Lung microvascular endothelial cell (primary cell): Measurements from ENCODE around the gene COL1A1. TPM values are rescaled to one million over a fixed set of nuclear protein-coding genes. Genes with fewer than 3 reads are reported as not detected.

Source experiments
- DNase-seq, 2 donors: peaks; one replicate each; pipeline versions ENCODE4 v3.0.0 to v3.0.0-alpha.2; 2010; ENCODE audit warnings: low read depth in 2 of 2
- total RNA-seq: library from RNA; depleted of rRNA; stranded (reverse); fragments of >200 nt; gene quantifications from 2 replicates; pipeline ENCODE4 v1.2.1, GENCODE V29; 2014

The COL1A1 gene
- 7.2 and 12.5 TPM in 2 replicates for total RNA-seq

DNA sequence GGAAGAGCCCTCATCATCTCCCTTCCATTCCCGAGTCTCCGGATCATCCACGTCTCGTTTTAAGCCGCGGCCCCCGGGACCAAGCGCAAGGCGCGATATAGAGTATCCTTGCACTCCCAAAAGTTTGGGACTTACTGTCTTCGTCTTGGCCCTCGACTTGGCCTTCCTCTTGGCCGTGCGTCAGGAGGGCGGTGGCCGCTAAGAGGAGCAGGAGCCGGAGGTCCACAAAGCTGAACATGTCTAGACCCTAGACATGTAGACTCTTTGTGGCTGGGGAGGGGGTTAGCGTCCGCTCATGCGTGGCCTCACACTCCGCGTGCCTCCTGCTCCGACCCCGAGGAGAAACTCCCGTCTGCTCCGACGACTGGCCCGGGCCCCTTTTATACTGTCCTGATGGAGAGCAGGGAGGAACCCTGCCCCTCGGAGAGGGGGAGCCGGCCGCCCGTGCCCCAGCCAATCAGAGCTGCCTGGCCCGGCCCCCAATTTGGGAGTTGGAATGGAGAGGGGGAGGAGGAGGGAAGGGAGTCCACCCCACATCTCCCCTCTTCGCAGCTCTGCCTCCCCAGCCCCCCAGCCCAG, at the start of gene COL1A1:
Gene COL1A1 (minus strand): TSS at position 356 of the 579 bp plus-strand sequence. CDS start 118 bp downstream, at position 238.
- no peak for DNase-seq

DNA sequence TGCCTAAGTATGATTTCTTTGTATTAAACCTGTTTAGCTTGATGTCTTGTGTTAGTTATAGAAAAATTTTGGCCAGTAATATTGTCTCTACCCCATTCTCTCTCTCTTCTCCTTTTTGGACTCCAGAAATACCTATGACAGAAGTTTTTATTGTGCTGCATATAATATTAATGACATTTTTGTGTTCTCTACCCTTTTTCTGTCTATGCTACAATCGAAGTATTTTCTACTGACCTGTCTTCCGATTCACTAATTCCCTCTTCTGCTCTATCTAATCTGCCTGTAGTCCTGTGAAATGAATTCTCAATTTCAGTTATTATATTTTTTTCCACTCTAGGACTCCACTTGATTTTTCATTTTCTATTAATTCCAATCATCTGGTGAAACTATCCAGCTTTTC, 46.8 kb upstream of the COL1A1 start:
- DNase-seq = no peak

DNA sequence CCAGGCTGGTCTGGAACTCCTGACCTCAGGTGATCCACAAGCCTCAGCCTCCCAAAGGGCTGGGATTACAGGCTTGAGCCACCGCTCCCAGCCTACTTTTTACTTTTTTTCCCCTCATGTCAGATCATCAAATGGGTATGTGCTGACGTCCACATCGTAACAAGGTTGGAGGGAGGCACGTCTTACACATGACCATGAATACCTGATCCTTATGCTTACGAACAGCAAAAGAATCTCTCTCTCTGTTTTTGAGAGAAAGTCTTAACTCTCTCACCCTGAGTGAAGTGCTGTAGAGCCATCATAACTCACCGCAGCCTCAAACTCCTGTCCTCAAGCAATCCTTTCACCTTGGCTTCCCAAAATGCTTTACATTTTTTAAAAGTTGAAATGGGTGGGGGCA, 43.3 kb upstream of the COL1A1 start:
- no peak for DNase-seq

DNA sequence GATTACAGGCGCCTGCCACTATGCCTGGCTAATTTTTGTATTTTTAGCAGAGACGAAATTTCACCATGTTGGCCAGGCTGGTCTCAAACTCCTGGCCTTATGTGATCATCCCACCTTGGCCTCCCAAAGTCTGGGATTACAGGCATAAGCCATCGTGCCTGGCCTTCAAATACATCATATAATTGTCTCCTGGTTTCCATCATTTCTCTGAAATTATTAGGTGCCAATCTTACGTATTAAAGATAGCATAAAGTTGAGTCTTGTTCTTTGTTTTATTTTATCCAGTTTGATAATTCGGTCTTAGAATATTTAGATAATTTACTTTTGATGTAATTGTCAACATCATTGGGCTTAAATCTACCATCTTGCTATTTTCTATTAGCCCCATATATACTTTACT, 40.0 kb upstream of the COL1A1 start:
- no peak for DNase-seq

DNA sequence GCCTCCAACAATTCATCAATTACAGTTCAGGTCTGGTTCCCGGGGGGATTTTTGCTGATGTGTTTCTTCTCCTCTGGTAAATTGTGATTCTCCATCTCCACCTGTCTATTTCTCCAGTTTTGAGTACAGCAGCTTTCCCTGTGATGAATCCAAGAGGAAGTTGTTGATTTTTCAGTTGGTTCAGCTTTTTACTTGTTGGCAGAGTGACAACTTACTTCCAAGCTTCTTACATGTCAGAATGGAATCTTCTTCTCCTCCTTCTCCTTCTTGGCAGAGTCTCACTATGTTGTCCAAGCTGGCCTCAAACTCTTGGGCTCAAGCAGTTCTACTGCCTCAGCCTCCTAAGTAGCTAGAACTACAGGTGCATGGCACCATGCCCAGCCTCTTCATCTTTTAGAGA, 39.4 kb upstream of the COL1A1 start:
- no peak for DNase-seq

DNA sequence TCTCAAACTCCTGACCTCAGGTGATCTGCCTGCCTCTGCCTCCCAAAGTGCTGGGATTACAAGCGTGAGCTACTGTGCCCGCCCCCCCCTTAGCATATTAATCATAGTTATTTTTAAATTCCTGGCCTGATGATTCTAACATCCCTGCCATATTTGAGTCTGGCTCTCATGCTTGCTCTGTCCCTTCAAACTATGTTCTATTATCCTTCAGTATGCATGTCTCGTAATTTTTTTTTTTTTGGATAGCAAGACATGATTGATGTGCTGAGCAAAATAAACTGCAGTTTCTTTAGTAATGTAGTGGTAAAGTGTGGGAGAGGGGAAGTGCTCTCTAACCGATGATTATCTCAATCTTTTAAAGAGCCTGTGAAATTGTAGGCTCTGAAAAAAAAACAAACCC, 38.5 kb upstream of the COL1A1 start:
- DNase-seq = no peak

DNA sequence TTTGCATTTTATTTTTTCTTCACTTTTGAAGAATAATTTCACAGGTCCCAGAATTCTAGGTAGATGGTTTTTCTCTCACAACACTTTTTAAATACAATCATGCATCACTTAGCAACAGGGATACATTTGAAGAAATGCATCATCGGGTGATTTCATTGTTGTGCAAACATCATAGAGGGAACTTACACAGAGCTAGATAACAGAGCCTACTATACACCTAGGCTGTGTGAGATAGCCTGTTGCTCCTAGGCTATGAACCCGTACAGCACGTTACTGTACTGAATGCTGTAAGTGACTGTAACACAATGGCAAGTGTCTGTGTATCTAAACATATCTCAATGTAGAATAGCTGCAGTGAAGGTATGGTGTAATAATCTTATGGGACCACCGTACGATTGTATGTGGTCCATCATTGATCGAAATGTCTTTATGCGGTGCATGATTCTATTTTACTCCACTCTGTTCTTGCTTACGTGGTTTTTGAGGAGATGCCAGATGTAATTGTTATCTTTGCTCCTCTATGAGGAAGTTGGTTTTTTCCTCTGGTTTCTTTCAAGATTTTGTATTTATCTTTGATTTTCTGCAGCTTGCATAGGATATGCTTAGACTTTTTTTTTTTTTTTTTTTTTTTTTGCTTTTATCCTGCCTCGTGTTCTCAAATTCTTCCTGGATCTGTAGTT, 37.3 kb upstream of the COL1A1 start:
- DNase-seq = no peak

DNA sequence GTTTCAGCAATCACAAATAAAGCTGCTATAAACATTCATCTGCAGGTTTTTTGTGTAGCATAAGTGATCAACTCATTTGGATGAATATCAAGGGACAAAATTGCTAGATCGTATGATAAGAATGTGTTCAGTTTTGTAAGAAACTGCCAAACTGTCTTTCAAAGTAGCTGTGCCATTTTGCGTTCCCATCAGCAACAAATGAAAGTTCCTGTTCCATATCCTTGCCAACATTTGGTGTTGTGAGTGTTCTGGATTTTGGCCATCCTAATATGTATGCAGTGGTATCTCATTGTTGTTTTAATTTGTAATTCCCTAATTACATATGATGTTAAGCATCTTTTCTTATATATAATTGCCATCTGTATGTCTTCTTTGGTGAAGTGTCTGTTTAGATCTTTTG, 36.5 kb upstream of the COL1A1 start:
- DNase-seq = no peak

DNA sequence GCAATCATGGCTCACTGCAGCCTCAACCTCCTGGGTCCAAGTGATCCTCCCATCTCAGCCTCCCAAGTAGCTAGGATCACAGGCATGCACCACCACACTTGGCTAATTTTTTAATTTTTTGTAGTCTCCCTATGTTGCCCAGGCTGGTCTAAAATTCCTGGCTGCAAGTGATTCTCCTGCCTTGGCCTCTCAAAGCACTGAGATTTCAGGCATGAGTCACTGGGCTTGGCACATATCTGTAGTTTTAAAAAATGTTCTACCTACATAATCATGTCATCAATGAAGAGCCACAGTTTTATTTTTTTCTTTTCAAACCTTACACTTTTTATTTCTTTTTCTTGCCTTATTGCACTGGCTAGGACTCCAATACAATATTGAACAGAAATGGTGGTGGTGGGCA, 33.1 kb upstream of the COL1A1 start:
- DNase-seq = no peak

DNA sequence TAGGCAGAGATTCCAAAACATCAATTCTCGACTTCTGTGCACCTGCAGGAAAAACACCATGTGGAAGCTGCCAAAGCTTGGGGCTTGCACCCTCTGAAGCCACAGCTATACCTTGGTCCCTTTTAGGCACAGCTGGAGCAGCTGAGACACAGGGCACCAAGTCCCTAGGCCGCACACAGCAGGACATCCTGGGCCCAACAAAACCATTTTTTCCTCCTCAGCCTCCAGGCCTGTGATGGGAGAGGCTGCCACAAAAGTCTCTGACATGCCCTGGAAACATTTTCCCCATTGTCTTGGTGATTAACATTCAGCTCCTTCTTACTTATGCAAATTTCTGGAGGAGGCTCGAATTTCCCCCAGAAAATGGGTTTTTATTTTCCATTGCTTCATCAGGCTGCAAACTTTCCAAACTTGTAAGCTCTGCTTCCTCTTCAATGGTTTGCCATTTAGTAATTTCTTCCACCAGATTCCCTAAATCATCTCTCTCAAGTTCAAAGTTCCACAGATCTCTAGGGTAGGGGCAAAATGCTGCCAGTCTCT, 24.3 kb upstream of the COL1A1 start:
- DNase-seq = no peak

DNA sequence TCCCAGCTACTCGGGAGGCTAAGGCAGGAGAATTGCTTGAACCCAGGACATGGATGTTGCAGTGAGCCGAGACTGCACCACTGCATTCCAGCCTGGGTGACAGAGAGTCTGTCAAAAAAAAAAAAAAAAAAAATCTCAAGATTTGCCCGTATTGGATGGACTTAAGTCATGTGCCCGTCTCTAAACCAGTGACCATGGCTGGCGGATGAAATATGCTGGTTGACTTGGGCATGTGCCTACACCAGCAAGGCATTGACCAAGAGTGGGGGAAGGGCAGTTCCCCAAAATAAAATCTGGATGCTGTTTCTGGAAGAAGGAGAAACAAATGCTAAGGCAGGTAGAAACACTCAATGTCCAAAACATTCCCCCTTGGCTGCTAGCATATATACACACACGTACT, 21.5 kb upstream of the COL1A1 start:
- DNase-seq = no peak

DNA sequence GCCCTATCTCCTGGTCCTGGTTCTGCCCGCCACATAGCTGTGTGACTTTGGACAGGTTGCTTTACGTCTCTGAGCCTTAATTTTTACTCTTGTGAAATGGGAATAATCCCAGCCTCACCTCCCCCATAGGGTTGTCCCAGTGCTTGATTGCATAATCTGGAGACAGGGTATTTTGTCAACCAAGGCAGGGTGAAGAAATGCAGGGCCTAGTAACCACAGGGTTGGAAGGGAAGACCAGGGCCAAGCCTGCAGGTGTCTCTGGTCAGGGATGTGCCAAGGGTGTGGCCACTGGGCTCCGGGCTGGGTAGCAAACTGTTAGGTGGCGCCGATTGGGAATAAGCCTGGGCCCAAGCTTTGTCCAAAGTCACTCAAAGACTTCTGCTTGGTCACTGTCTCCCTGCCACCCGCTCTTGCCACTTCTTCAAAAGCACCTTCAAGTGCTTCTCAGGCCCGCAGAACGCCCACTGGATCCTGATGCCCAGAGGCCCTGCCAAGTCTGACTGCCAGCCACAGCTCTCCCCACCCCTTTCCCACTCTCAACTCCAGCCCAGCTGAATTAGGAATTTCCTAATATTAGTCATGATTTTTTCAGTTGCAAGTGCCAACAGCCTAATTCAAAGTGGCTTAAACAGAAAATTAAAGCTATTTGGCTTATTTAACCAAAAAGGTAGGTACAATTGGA, 20.6 kb upstream of the COL1A1 start:
- DNase-seq = no peak

DNA sequence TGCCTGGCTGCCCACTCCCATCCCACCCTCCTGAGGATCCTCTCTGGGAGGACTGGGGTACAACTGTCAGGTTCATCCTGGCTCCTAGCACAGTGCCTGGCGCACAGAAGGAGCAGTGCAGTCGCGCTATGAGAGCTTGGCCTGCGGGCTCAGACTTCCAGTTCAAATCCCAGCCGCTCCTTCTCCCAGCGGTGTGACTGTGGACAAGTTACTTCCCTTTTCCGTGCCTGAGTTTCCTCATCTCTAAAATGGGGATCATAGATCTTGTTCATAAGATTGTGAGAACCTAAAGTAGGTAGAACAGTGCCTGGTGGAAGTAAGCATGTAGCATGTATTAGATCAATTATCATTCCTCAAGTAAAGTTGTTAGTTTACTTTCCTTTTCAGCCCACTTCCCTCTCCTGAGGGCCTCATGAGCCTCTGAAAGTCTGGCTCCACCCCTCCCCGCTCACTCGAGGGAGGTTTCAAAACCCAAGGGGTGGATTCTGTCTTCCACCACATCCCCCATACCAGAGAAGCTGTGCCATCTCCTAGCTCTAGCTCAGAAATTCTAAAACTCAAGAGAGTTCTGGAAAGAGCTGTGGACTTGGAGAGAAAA, 19.9 kb upstream of the COL1A1 start:
- DNase-seq = no peak

DNA sequence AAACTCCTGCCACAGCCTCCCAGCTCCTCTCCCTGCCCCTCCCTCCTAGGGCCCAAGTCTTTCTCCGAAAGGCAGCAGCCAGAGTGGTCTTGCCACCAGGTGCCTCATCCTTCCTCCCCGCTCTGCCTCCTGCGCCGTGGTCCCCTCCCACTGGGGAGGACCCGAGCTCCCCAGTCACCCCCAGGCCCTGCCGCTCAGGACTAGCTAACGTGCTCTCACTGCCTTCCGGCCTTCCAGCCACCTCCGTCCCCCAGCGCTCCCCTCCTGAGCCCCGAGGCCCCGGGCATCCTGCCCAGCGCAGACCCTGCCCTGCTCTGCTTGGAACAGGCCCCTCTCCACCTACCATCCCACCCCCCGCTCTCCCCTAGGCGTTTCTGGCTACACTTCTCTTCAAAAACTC, 19.4 kb upstream of the COL1A1 start:
- no peak for DNase-seq

DNA sequence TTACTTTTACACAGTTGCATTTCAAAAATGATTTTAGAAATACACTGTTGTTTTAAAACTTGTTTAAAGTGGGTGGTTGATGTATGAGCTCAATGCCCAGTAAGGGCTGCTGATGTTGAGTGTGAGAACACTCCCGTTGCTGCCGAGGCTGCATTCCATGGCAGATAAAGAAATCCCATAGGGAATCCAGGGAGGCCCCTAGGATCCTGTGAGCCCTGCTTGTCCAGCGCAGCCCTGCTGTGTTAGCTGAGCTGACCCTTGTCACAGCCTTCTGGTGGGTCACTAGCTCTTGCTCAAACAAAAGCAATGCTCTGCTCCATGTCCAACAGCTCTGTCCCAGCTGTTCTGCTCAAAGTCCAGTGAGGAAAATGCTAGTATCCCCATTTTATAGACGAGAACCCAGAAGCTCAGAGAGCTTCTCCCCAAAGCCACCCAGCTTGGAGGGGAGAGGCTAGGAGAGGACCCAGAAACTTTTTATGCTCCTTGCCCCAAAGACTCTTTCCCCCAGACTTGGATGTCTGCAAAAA, 18.6 kb upstream of the COL1A1 start:
- DNase-seq = no peak

DNA sequence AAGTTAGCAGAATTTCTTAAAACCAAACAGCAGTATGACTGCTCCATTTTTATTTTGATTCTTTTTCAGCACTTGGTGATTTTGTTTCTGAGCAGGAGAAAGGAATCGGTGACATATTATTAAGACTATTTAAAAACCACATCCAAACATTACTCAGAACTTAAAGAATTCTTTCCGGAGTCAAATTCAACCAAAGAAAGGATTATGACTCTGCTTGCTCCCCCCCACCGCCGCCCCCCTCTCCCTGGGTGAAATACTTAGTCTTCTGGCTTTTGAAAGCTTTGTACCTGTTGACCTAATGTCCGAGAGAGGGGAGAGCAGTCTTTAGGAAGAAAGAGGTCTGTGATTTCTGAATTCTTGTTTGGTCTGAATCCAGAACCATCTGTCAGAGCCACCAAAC, 17.9 kb upstream of the COL1A1 start:
- no peak for DNase-seq

DNA sequence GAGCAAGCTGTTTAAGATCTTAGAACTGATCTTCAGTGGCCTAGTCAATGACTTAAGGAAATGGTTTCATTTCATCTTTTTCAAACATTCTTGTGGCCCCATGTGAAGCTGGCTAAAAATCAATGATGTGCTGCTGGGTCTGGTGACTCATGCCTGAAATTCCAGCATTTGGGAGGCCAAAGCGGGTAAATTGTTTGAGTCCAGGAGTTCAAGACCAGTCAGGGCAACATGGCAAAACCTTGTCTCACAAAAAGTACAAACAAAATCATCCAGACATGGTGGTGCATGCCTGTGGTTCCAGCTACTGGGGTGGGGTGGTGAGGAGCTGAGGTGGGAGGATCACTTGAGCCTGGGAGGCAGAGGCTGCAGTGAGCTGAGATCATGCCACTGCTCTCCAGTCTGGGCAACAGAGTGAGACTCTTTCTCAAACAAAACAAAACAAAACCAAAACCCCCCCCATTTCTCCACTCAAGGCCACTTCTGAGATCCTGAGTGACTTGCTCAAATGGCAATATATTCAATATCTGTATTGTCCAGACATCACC, 17.4 kb upstream of the COL1A1 start:
- no peak for DNase-seq

DNA sequence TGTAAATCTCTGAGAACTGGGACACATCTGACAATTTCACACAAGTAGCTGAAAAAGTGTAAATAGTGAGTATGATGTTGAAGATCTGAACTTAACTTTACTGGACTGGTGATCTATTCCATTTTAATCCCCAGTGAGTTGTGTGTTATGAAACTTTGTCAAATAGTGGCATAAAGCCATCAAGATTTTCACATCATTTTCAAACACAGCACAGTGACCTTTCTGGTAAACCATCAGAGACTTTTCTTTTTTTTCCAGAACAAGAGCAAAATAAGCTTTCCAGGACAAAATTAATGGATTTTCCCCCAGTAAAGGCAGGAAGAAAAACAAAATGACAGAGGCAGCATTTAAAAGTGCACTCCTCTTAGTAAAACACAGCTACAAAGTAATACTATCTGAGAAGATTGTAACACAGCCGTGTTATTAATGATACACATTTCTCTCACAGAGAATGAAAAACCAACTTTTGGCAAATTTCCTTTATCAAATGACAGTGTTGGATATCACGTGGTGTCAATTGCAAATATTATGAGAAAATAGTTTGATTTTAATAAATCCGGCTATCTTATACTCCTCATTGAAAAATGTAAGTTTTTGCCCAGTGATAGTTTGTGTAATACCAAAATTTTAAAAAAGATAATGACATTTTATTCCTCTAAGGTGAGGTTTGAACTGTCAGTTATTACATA, 16.8 kb upstream of the COL1A1 start:
- DNase-seq = no peak

DNA sequence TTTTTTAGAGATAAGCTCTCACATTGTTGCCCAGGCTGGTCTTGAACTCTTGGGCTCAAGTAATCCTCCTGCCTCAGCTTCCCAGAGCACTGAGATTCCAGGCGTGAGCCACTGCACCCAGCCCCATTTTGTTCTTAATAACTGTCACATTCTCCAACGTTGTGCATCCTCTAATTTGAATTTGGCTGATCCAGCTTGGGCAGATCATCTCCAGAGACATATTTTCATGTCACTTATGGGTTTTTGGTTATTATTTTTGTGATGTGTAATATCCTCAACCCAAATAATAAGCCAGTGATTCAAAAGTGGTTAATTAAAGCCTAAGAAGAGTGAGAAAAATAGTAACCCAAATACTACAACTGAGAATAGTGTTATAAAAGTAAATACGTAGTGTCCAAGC, 16.2 kb upstream of the COL1A1 start:
- no peak for DNase-seq

DNA sequence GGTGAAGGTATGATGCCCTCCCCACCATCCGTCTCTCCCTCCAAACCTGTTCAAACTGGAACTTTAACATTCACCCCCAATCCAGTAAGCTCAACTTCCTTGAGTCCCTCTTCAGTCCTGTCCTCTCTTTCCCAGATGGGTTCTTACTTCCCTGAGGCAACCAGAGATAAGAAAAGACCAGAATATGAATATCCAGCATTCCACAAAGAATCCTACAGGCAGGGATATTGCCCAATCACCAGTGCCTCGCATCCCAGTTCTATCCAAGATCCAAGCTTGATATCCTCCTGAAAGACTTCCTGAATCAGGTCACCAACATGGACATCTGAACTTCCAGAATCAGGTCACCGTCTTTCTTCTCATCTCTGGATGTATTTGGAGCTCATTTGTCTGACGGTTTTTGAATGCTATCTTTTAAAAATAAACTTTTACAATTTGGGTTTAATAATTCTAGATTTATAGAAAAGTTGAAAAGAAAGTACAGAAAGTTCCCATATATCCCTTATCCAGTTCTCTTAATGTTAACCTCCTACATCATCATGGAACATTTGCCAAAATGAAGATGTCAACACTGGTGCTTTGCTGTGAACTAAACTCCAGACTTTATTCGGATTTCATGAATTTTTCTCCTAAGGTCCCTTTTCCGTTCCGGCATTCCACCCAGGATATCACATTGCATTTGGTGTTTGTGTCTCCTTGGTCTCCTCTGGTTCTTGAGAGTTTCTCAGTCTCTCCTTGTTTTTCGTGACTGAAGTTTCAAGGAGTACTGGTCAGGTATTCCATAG, 13.7 kb upstream of the COL1A1 start:
- no peak for DNase-seq
